GM21825 (cell line): ENCODE measurements around the gene TADA2B.
"Not testable (repeated sequence)": the region's sequence is repeated elsewhere in the genome, so short reads cannot be mapped to it uniquely, and the experiment has no call there.

Source experiments
- ATAC-seq: cut with Tn5 transposase; IDR thresholded peaks from one replicate; pipeline ENCODE4 v1.9.1; 2021; ENCODE audit warnings: mild to moderate bottlenecking, moderate library complexity; ENCODE audit not compliant: unreplicated experiment

TADA2B gene

DNA sequence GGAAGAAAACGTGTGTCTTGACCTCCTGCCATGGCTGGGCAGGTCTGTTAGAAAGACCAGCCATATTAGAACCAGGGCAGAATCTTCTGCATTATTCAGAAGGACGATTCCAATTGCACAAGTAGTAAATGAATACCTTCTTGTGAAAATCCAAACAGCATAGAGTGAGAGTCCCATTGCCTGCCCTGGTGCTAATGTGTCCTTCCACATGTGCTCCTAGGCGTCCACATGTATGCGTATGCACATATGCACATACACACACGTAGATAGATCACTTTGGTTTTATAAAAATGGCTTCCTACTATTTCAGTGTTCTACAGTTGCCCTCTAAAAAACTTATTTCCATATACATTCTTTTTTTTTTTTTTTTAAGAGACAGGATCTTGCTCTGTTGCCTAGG is 34.9 kb downstream of the TADA2B start:
- ATAC-seq, result no peak

DNA sequence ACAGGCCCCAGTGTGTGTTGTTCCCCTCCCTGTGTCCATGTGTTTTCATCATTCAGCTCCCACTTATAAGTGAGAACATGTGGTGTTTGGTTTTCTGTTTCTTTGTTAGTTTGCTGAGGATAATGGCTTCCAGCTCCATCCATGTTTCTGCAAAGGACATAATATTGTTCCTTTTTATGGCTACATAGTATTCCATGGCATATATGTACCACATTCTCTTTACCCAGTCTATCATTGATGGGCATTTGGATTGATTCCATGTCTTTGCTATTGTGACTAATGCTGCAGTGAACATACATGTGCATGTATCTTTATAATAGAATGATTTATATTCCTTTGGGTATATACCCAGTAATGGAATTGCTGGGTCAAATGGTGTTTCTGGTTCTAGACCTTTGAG is 36.3 kb downstream of the TADA2B start:
- ATAC-seq, result not testable (repeated sequence)

DNA sequence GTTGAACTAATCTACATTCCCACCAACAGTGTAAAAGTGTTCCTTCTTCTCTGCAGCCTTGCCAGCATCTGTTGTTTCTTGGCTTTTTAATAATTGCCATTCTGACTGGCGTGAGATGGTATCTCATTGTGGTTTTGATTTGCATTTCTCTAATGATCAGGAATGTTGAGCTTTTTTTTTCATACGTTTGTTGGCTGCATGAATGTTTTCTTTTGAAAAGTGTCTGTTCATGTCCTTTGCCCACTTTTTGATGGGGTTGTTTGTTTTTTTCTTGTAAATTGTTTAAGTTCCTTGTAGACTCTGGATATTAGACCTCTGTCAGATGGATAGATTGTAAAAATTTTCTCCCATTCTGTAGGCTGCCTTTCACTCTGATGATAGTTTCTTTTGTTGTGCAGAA is 36.7 kb downstream of the TADA2B start:
- ATAC-seq, result not testable (repeated sequence)

DNA sequence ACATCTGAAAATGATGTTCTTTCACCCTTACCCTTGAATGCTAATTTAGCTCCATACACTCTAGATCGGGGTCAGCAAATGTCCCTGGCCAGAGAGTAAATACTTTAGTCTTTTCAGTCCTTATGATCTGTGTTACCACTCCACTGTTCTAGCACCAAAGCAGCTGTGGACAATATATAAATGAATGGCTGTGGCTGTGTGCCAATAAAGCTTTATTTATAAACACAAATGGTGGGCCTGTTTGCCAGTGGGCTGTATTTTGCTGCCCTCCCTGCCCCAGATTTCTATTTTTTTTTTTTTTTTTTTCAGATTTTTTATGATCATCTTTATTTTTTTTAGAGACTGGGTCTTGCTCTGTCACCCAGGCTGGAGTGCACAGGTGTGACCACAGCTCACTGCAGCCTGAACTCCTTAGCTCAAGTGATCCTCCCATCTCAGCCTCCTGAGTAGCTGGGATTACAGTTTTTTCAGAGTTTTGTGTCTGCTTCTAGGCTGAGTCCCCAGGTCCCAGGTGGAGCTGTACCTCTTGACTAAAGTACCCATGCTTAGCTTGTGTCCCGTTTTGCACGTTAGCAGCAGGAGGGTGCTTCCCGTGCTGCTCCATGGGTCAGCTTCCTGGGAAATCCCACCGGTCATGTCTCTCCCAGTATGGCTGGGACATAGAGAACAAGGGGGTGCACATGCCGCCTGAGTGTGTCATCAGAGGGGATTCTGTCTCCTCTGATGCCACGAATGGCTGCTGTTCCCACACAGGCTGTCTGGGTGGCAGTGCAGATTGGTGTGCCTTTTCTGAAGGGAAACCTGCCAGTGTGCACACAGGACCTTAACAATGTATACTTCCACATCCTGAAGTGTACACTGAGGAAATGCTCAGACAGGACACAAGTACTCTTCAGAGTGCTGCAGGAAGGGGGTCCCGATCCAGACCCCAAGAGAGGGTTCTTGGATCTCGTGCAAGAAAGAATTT is 40.7 kb downstream of the TADA2B start:
- ATAC-seq, result no peak

DNA sequence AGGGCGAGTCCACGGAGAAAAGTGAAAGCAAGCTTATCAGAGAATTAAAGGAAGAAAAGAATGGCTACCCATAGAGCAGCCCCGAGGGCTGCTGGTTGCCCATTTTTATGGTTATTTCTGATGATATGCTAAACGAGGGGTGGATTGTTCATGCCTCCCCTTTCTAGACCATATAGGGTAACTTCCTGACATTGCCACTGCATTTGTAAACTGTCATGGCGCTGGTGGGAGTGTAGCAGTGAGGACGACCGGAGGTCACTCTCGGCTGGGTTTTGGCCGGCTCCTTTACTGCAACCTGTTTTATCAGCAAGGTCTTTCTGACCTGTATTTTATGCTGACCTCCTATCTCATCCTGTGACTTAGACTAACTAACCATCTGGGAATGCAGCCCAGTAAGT is 41.4 kb downstream of the TADA2B start:
- not testable (repeated sequence) for ATAC-seq

DNA sequence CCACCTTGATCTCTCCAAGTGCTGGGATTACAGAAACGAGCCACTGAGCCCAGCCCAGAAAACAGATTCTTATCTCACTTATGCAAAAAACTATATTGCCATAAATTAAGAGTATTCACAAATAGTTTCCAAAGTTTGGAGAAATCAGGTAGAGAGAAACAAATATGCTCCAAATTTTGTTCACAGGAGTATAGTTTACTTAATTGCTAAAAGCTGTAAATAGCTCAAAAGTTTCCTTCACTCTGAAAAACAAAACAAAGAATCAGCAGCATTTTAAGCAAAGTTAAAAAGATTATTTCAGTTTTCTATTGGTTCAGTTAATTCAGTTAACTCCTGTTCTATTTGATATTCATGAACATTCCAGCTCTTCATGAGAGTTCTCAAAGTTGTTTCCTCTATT is 43.2 kb downstream of the TADA2B start:
- no peak for ATAC-seq

DNA sequence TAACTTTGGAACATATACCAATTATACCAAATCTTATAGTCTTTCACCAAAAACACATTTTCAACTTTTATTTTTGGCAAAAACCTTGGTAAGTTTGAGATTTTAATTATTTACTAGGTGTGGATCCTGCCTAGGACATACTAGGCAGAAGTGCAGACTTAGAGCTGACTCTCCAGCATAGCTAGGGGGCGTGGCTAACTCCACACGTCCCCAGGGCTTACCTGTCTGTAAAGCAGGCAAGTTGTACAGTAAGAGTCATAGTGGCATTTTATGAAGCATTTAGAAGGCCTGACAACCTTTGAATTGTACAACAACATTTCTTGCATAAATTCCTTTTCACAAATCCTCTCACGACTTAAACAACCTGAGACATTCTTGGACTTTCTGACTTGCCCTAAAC is 43.9 kb downstream of the TADA2B start:
- ATAC-seq, result no peak

DNA sequence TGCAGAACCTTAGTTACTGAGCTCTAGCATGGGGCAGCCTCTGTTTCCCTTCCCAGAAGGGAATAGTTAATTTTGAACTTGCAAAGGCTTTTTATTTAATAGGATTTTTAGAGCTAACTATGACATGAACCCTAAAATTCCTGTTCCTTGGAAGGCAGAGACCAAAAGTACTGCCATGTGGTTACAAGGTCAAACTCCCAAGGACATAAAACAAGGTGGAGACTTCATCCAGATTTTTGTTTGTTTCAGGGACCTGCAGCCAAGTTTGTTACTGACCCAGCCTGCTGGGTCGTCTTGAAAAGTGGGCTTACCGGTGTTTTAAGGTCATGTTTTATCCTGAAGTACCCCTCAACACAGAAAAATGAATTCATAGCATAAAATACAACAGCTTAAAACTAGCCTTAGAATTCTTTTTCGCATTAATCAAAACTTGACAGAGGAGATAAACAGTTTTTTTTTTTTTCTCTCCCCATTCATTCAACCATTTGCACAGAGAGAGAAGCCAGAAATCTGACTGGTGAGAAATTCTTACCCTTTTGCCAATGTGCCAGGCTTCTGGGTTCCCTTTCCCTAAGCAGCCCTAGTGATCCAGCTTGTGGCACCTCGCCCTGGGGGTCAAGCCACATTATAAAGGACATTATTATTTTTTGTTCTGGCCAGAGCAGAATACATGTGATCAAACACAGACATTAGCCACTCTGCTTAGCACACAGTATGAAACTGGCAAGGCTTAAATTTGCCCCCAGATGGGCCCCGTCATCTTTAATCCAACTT is 46.2 kb downstream of the TADA2B start:
- ATAC-seq, result no peak

DNA sequence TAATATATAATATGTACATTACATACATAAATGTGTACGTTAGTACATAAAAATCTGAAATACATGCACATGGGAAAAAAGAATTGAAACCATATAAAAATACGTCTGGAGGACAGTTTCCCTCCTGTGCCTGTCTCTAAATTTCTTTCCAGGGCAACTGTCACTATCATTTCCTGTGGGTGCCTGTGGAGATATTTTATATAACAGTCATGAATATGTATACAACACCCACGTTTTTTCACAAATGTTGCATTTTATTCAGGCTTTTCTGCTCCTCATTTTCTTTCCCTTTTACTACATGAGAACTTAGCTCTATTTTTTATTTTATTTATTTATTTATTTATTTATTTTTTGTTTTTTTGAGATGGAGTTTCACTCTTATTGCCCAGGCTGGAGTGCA is 48.9 kb downstream of the TADA2B start:
- ATAC-seq, result no peak

DNA sequence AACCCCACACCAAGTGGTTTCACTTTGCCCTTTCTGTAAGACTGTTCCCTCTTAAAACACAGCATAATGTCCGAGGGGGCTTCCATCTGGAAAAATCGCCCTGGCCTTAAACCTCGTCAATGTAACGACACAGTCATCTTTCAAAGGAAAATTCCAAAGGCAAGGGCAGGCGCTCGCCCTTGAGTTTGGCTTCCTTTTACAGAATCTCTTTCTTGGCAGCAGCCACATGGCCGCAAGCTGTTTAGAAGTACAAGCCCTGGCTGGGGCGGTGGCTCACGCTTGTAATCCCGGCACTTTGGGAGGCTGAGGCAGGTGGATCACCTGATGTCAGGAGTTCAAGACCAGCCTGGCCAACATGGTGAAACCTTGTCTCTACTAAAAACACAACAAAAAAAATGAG is 51.7 kb downstream of the TADA2B start:
- no peak for ATAC-seq

DNA sequence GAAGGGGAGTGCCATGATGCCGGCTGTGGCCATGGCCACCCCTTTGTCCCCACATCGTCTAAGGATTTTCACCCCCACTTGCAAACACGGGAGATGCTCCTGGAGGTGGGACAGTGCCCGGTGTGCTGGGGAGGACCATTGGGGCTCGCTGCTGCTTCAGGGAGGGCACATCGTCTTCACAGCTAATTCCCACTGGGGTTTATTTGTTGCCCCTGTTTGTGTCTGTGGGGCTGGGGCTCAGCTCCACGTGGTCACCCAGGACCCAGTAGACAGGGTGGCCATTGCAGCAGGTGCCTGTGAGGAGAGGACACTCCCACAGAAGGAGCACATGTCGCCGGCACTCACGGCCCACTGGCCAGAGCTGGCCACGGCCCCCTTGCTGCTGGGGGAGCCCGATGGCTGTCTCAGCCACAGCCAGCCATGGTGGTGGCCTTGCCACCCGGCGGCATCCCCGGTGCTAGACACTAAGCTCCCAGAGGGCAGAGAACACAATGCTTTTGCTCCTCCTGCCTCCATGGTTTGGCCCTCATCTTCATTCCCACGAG is 52.5 kb downstream of the TADA2B start:
- no peak for ATAC-seq

DNA sequence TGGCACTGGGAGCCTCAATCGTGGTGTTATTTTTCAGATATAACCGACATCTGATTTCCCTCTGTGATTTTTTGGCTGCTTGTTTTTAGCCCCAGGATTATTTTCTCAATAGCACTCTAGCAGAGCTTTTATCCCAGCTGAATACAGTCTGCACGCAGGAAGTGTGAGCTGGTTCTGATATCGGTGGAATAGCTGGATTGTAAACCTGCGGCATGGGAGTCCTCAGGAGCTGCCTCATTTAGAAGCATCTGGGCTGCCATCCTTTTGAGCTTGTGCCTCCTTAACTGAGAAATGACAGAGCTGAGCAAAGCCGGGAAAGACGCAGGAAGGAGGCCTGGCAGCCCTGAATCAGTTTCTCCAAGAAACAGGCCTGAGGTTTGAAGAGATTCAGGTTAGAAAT is 53.1 kb downstream of the TADA2B start:
- ATAC-seq, result no peak

DNA sequence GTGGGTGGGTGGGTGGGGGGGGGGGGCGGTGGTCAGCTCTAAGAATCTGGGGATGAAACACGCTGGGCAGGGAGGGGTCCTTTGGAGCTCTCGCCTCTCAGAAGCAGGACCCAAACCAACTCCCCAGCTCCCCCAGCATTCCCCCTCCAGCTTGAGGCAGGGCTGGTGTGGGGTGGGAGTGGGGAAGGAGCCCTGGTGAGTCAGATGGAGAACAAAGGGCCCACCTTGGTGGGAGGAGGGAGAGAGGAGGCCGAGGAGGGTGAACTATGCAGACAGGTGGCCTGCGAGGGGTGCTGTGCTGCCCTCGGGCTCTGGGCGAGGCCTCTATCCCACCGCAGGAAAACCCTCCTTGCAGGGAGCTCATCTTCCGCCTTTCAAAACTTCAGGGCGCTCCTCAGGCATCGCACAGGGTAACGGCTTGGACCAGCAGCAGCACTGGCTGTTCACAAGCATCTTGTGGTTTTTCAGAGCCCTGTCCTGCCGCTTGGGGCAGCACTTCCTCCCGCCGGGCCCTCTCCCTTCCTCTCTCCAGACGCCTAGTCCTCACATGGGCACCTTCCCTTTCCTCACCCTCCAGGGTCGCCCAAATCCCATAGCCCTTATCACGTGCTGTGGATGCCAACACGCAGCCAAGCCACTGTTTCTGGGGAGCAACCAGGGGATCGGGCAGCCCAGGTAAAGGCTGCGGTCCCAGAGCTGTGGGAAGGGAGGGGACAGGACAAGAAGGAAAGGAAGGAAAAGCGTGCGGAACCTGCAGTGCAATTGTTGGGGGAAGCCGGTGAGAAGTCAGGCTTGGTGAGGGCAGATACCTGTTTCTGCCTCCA is 58.7 kb downstream of the TADA2B start:
- peak; percentile 81 for ATAC-seq

DNA sequence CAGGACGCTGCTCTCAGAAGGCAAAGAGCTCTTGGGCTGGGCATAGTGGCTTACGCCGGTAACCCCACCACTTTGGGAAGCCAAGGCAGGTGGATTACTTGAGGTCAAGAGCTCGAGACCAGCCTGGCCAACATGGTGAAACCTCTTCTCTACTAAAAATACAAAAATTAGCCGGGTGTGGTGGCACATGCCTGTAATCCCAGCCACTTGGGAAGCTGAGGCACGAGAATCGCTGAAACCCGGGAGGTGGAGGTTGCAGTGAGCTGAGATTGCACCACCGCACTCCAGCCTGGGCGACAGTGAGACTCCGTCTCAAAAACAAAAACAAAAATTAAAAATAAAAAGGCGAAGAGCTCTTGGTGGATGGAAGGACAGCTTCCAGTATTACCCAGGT is 59.3 kb downstream of the TADA2B start:
- ATAC-seq, result not testable (repeated sequence)

DNA sequence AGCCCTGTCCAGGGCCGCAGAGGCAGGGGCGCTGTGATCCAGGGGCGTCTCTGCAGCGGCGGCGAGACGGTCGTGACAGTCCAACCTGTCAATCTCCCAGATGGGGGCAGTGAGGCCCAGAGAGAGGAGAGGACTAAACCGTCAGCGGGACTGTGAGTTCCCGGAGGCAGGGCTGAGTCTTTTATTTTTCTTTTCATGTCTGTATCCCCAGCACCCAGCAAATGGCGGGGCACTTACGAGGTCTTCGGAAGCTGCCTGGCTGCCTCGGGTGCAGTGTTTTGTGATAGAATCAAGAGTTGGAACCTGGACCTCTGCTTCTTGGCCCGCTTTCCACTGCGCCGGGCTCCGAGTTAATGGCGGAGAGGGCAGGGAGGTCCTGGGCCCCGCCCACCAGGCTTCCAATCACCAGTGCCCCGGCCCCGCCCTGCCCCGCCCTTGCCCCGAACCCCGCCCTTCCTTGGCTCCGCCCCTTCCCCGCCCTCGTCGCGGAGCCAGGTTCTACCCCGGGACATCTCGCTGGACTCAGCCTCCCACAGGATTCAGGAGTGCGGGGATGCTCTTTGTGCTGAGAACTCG is 59.9 kb downstream of the TADA2B start:
- ATAC-seq, result peak; percentile 70

DNA sequence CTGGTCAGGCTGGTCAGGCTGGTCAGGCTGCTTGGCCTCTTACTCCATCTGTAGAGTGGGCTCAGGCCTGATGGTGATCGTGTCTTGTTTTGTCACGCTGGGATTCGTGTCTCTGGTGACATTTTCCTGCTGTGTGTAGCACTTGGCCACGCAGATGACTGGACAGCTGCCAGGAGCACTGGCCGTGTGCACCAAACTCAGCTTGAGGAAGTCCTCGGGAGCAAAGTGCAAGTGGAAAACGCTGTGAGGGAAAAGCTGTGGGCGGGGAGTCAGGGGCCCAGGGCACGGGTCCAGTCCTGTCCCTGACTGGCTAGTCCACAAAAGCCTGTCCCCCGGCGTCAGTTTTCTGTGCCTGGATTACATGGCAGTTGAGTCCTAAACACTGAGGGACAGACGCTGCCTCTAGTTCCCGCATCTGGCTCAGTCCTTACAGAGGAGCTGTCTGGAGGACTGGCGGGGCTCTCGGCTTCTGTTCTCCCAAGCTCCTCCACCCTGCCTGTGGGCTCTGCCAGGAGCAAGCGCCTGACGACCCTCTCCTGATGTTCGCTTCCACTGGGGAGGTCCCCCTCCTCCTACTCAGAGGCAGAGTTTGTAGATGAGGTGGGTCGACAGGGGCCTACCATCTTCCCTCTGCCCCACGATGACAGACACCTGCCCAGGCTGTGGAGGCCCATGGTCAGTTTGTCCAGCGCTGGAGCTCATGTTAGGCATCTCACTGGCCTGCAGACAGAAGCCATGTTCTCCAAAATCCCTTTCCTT is 60.6 kb downstream of the TADA2B start:
- no peak for ATAC-seq

DNA sequence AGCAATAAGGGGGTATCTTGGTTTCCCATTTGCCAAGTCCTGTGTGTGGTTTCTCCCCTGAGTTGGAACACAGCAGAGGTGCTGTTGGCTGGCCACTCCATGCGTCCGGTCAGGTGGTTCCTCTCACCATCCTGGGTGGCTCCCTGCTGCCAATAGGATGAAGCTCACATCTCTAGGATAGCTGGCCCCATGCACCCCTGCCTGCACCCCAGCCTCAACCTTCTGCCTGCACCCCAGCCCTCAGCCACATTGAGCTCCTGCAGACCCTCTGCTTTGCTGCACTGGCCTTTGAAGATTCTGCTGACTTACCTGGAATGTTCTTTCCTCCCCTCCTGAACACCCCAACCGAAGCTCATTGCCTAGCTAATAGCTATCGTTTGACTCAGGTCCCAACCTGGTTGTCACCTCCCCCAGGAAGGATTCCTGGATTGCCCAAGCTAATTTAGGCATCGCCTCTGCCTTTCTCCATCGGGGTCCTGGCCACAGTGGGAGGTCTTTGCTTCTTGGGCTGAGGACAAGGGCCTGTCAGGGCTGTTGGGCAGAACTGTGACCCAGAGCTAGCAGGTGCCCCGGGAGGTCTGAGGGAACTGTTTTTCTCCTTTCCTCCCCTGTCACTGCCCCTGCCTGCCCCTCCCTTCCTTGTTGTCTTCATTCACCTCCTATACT is 61.3 kb downstream of the TADA2B start:
- ATAC-seq, result no peak

DNA sequence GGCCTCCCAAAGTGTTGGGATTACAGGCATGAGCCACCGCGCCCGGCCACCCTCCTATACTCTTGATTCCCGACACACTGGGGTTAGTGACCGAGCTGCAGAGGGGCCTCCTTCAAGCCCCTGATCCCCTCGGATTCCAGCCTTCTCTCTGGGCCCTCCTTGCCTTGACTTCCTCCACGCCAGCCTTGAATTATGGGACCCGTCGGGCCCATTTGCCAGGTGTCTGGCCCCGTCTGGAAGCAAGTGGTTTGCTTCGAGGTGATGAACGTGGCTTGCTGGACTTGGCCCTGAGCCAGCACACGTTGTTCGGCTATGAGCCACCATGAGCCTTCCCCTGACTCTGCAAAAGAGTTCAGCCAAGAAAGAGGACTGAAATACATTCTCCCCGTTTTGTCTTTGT is 62.1 kb downstream of the TADA2B start:
- no peak for ATAC-seq

DNA sequence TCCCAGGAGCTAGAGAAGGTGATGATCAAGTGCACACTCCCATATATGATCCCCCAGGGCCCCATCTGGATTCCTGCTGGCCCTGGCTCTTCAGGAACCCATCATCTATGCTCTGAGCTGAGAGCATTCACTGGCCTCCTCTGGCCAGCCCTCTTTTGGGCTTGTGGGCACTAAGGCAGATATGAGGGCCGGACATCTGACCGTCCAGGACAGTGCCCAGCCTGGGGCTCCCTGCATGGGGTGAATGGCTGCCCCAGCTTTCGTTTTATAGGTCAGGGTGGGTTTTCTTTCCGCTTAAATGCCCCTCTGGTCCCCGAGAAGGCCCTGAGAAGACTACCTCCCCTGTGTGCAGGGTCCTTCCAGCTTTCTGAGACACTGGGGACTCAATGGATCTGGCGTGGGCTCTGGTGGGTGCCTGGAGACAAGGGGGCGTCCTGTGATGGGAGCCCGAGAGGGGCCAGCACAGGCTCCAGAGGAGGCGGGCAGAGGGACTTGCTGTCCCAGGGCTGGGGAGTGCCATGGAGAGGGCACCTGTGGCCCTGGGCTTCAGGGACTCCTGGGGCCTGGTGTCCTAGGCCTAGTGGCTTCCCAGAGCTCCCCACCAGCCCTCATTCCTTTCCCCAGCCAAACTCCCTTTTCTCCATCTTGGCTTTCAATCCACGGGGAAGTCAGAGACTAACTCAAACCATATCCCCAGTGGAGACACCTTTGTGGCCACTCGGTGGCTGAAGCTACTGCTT is 64.2 kb downstream of the TADA2B start:
- ATAC-seq, result no peak
